Measurements from ENCODE around the gene THAP7. TPM values are rescaled to one million over a fixed set of nuclear protein-coding genes. Genes with fewer than 3 reads are reported as not detected.
"Not testable (repeated sequence)": the region's sequence is repeated elsewhere in the genome, so short reads cannot be mapped to it uniquely, and the experiment has no call there.

Gene THAP7
- total RNA-seq, 1 experiment from 2014 or later, result 29.1 TPM

DNA sequence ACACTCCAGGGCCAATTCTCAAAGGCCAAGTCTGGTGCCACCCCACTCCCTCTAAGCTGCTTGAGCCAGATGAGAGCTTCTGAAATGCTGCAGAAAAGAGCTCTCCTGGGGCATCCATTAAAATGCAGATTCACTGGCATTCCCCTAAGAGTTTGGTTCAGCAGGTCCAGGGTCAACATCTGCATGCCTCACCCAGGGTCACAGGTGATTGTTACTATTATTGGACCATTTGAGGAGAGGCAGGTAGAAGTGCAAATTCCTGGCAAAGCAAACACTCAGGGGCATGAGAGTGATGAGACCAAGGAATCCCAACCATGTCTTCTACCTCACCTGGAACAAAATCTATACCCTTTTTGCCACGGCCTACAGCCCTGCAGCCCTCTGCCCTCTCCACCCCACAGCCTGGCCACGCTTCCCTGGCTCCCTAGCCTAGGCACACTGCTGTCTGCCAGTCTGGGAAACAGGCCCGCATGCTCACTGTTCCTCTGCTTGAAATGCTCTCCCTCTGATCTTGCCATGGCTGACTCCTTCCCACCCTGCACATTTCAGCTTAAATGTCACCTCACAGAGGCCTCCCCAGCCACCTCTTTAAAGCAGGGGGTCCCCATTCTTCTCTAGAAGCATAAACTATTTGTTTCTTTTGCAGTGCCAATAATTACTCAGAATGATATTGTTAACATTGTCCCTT is 8.7 kb upstream of the THAP7 start:
- H3K36me3 ChIP-seq (ENCODE audit: control insufficient read depth, insufficient read depth, low read length), result no peaks in the 10 kb centered on the region
- H3K4me3 ChIP-seq (ENCODE audit: low read depth, low read length), result no peak overlapping the region
- H3K4me1 ChIP-seq, result peaks cover 13% of the 10 kb centered on the region; the same call in 1 of the 2 replicates
- Mint-ChIP-seq H3K4me1 (ENCODE audit: low read depth, unreplicated experiment) (peaks cover 17% of the 10 kb centered on the region), H3K4me3 (ENCODE audit: unreplicated experiment) (no peak overlapping the region), H3K27me3 (ENCODE audit: insufficient read depth, unreplicated experiment) (no peaks in the 10 kb centered on the region), H3K36me3 (ENCODE audit: insufficient read depth, unreplicated experiment) (peaks cover 7% of the 10 kb centered on the region), H3K9me3 (ENCODE audit: unreplicated experiment) (no peaks in the 10 kb centered on the region), H3K27ac (ENCODE audit: unreplicated experiment) (no peak overlapping the region)
- TF ChIP-seq, protein P1, sequence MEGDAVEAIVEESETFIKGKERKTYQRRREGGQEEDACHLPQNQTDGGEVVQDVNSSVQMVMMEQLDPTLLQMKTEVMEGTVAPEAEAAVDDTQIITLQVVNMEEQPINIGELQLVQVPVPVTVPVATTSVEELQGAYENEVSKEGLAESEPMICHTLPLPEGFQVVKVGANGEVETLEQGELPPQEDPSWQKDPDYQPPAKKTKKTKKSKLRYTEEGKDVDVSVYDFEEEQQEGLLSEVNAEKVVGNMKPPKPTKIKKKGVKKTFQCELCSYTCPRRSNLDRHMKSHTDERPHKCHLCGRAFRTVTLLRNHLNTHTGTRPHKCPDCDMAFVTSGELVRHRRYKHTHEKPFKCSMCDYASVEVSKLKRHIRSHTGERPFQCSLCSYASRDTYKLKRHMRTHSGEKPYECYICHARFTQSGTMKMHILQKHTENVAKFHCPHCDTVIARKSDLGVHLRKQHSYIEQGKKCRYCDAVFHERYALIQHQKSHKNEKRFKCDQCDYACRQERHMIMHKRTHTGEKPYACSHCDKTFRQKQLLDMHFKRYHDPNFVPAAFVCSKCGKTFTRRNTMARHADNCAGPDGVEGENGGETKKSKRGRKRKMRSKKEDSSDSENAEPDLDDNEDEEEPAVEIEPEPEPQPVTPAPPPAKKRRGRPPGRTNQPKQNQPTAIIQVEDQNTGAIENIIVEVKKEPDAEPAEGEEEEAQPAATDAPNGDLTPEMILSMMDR (IDR thresholded peaks at IDR 0.05; ENCODE audit: insufficient read depth in 1 of 2, low read depth in 1 of 2, low read length in 1 of 2, severe bottlenecking in 1 of 2, unreplicated experiment in 1 of 2), result no peak
- no TSS peak for BruUV-seq (replicated peaks)
- ChIA-PET POLR2A (no interaction called here), CTCF (no interaction called here)
- H3K9me3 ChIP-seq, result no peaks in the 10 kb centered on the region
- H3K27me3 ChIP-seq (replicated peaks; ENCODE audit: control insufficient read depth, insufficient read depth, low read length), result no peaks in the 10 kb centered on the region
- DNase-seq, result no peak
- intact Hi-C loops (cut with micrococcal nuclease; ENCODE audit: unreplicated experiment), result no loop called here

DNA sequence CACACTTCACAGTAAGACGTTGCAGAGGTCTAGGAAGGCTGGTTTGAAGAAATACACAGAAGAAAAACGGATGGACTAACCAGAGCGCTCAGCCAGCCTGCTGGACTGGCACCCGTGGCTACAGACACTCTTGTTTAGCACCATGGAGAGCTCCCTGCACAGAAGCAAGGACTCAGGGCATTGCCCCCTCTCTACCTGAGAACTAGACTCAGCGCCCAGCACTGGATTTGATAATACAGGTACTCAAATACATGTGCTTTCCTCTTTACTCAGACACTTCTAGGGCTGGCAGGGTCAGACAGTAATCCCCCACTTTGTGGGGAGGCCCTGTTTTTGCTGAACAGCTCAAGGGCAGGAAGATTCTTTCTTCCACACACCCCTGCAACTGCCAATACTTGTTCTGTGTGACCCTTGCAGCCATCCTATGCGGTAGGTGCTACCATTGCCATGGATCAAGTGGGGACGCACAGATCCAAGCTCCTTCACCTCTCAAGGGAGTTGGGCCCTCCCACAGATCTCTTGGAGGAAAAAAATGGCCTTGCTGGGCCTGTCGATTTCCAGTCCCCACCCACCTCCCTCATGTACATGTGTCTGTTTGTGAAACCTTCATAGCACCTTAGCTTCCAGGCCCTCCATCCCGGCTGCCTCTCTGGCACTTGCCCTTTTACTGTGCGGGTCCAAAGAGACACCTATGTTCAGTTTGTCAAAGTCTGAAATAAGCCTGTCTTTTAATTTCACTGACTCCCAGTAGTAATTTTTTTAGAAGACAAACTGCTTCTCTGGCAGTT is 7.9 kb upstream of the THAP7 start:
- Histone ChIP-seq H3K36me3 (ENCODE audit: control insufficient read depth, insufficient read depth, low read length) (no peaks in the 10 kb centered on the region), H3K27me3 (replicated peaks; ENCODE audit: control insufficient read depth, insufficient read depth, low read length) (no peaks in the 10 kb centered on the region), H3K4me1 (peaks cover 12% of the 10 kb centered on the region; the same call in 1 of the 2 replicates), H3K9me3 (no peaks in the 10 kb centered on the region), H3K4me3 (ENCODE audit: low read depth, low read length) (no peak overlapping the region)
- H3K27ac Mint-ChIP-seq (ENCODE audit: unreplicated experiment), result no peak overlapping the region
- peaks cover 5% of the 10 kb centered on the region for H3K36me3 Mint-ChIP-seq (ENCODE audit: insufficient read depth, unreplicated experiment)
- no peaks in the 10 kb centered on the region for H3K9me3 Mint-ChIP-seq (ENCODE audit: unreplicated experiment)
- ChIA-PET POLR2A (no interaction called here), CTCF (interaction anchor here (0.9 kb wide), 1 partner anchor 251 kb away, joined by 3 read pairs; no protein-coding TSS in a partner anchor)
- BruUV-seq (replicated peaks), result no TSS peak
- TF ChIP-seq, protein P1 (IDR thresholded peaks at IDR 0.05; ENCODE audit: insufficient read depth in 1 of 2, low read depth in 1 of 2, low read length in 1 of 2, severe bottlenecking in 1 of 2, unreplicated experiment in 1 of 2), result no peak
- H3K4me1 Mint-ChIP-seq (ENCODE audit: low read depth, unreplicated experiment), result peaks cover 11% of the 10 kb centered on the region
- intact Hi-C loops (cut with micrococcal nuclease; ENCODE audit: unreplicated experiment), result no loop called here
- no peak overlapping the region for H3K4me3 Mint-ChIP-seq (ENCODE audit: unreplicated experiment)
- DNase-seq, result peak; percentile 67 to 75
- H3K27me3 Mint-ChIP-seq (ENCODE audit: insufficient read depth, unreplicated experiment), result no peaks in the 10 kb centered on the region

DNA sequence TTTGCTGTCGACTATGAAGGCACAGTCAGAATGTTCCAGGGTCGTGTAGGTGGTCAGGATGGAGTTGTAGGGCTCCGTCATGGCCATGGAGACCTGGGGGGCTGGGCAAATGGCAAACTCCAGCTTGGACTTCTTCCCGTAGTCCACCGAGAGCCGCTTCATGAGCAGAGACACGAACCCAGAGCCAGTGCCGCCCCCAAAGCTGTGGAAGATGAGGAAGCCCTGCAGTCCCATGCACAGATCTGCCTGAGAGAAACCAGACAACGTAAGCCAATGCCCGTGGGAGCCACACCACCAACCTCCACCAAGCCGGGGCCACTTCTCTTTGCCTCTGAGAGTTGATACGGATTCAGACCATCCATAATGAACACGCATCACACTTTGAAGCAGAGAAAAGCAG is 7.3 kb upstream of the THAP7 start:
- H3K4me1 ChIP-seq; BruUV-seq (replicated peaks); H3K9me3 Mint-ChIP-seq (ENCODE audit: unreplicated experiment); DNase-seq; H3K4me3 ChIP-seq (ENCODE audit: low read depth, low read length); H3K4me3 Mint-ChIP-seq (ENCODE audit: unreplicated experiment); H3K27me3 Mint-ChIP-seq (ENCODE audit: insufficient read depth, unreplicated experiment); H3K36me3 Mint-ChIP-seq (ENCODE audit: insufficient read depth, unreplicated experiment); intact Hi-C loops (cut with micrococcal nuclease; ENCODE audit: unreplicated experiment); H3K4me1 Mint-ChIP-seq (ENCODE audit: low read depth, unreplicated experiment); H3K9me3 ChIP-seq; POLR2A ChIA-PET; H3K27me3 ChIP-seq (replicated peaks; ENCODE audit: control insufficient read depth, insufficient read depth, low read length); H3K27ac Mint-ChIP-seq (ENCODE audit: unreplicated experiment); H3K36me3 ChIP-seq (ENCODE audit: control insufficient read depth, insufficient read depth, low read length): not testable (repeated sequence)
- CTCF ChIA-PET, result interaction anchor here (0.9 kb wide), 1 partner anchor 250 kb away, joined by 3 read pairs; no protein-coding TSS in a partner anchor

Measured in Caco-2 (cell line).